ENCODE results near the gene PAH. TPM values are rescaled to one million over a fixed set of nuclear protein-coding genes. Genes with fewer than 3 reads are reported as not detected.
A peak's percentile ranks its signal among the peaks of the same experiment; 100 is the strongest.

The PAH gene
- polyA plus RNA-seq, 1 experiment = not detected

GRCh38 chr12:102950107-102950949 is 33.3 kb upstream of the PAH start:
- TF ChIP-seq CTCF (IDR thresholded peaks at IDR 0.05; ENCODE audit: insufficient read depth, low read depth, low read length) = no peak
- ChIA-PET POLR2A (no interaction called here), CTCF (interaction anchor here (1.0 to 6.3 kb wide), 4 partner anchors 10 to 598 kb away, joined by 3 to 84 read pairs (median 11); no protein-coding TSS in a partner anchor)
- no peak for DNase-seq (ENCODE audit: low read depth)
- no peaks in the 10 kb centered on the region for H3K36me3 ChIP-seq (ENCODE audit: control insufficient read depth, insufficient read depth, low read length)
- peaks cover 15% of the 10 kb centered on the region for H3K27me3 ChIP-seq (ENCODE audit: control insufficient read depth, insufficient read depth, low read length)
- no peak overlapping the region for H3K4me3 ChIP-seq (ENCODE audit: low read depth, low read length)

GRCh38 chr12:102948941-102949352 is 31.9 kb upstream of the PAH start:
- Histone ChIP-seq H3K27me3 (ENCODE audit: control insufficient read depth, insufficient read depth, low read length) (peaks cover 10% of the 10 kb centered on the region), H3K36me3 (ENCODE audit: control insufficient read depth, insufficient read depth, low read length) (no peaks in the 10 kb centered on the region), H3K4me3 (ENCODE audit: low read depth, low read length) (no peak overlapping the region)
- ChIA-PET CTCF (interaction anchor here (0.7 to 6.3 kb wide), 14 partner anchors 9 to 609 kb away, joined by 3 to 84 read pairs (median 6); no protein-coding TSS in a partner anchor), POLR2A (no interaction called here)
- TF ChIP-seq CTCF (IDR thresholded peaks at IDR 0.05; ENCODE audit: insufficient read depth, low read depth, low read length) = peak; percentile 87
- DNase-seq (ENCODE audit: low read depth) = no peak

- Histone ChIP-seq H3K4me3 (ENCODE audit: low read depth, low read length) (no peak overlapping the region), H3K36me3 (ENCODE audit: control insufficient read depth, insufficient read depth, low read length) (no peaks in the 10 kb centered on the region), H3K27me3 (ENCODE audit: control insufficient read depth, insufficient read depth, low read length) (peaks cover 5% of the 10 kb centered on the region; the same call in 1 of the 2 replicates)
- ChIA-PET POLR2A (interaction anchor here (0.6 kb wide), 1 partner anchor 166 kb away, joined by 4 read pairs; no protein-coding TSS in a partner anchor), CTCF (interaction anchor here (6.3 kb wide), 1 partner anchor 602 kb away, joined by 84 read pairs; no protein-coding TSS in a partner anchor)
- no peak for DNase-seq (ENCODE audit: low read depth)
- no peak for TF ChIP-seq CTCF (IDR thresholded peaks at IDR 0.05; ENCODE audit: insufficient read depth, low read depth, low read length)
Observed at GRCh38 chr12:102946042-102946441, 29.0 kb upstream of the PAH start.

GRCh38 chr12:102939670-102940222 is 22.7 kb upstream of the PAH start:
- Histone ChIP-seq H3K4me3 (ENCODE audit: low read depth, low read length) (no peak overlapping the region), H3K27me3 (ENCODE audit: control insufficient read depth, insufficient read depth, low read length) (no peaks in the 10 kb centered on the region), H3K36me3 (ENCODE audit: control insufficient read depth, insufficient read depth, low read length) (no peaks in the 10 kb centered on the region)
- ChIA-PET CTCF (interaction anchor here (0.9 to 3.4 kb wide), 7 partner anchors 9 to 61 kb away, joined by 3 to 16 read pairs (median 4); no protein-coding TSS in a partner anchor), POLR2A (no interaction called here)
- no peak for DNase-seq (ENCODE audit: low read depth)
- TF ChIP-seq CTCF (IDR thresholded peaks at IDR 0.05; ENCODE audit: insufficient read depth, low read depth, low read length) = no peak

DNA sequence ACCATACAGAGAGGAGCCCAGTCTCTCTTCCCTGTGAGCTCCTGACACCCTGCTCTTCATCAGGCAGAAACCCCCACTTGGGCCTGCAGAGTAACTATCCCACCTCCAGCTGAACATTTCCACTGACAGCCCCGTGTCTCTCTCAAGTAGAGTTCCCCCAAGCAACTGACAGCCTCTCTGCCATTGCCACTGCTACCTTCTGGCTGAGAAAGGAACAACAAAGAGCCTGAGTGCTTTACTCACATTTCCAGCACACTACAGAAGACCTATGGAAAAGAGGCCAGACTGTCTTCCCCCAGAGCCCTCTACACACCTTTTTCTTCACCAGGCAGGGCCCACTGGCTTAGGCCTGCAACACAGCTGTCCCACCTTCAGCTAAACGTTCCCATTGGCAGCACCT is 22.0 kb upstream of the PAH start:
- no peaks in the 10 kb centered on the region for H3K27me3 ChIP-seq (ENCODE audit: control insufficient read depth, insufficient read depth, low read length)
- ChIA-PET CTCF (interaction anchor here (0.6 to 3.4 kb wide), 5 partner anchors 9 to 95 kb away, joined by 3 to 16 read pairs (median 4); no protein-coding TSS in a partner anchor), POLR2A (no interaction called here)
- no peak for TF ChIP-seq CTCF (IDR thresholded peaks at IDR 0.05; ENCODE audit: insufficient read depth, low read depth, low read length)
- no peak for DNase-seq (ENCODE audit: low read depth)
- H3K4me3 ChIP-seq (ENCODE audit: low read depth, low read length) = no peak overlapping the region
- no peaks in the 10 kb centered on the region for H3K36me3 ChIP-seq (ENCODE audit: control insufficient read depth, insufficient read depth, low read length)

All from BJ (cell line).